Stimulated activated CD4-positive, alpha-beta T cell treated with anti-CD3 and anti-CD28 coated beads, Interleukin-1b, Interleukin-23, amount 100 ng/mL, for 1 hour (primary cell): ENCODE measurements around the gene DROSHA.
"Not testable (repeated sequence)": the region's sequence is repeated elsewhere in the genome, so short reads cannot be mapped to it uniquely, and the experiment has no call there.

Experiments
- DNase-seq, 2 donors: peaks; one replicate each; pipeline ENCODE4 v3.0.0-alpha.2; 2020; ENCODE audit warnings: low read depth in 2 of 2

Gene DROSHA

GRCh38 chr5:31531888-31532547 lies at the start of gene DROSHA, which contains the start of gene C5orf22:
TSS of gene DROSHA (minus strand) at chr5:31532093. CDS start at chr5:31529059, 3,034 bp downstream.
TSS of gene C5orf22 (plus strand) at chr5:31532301. CDS start at chr5:31532393, 92 bp downstream.
- peak; percentile 75 to 76 for DNase-seq

DNA sequence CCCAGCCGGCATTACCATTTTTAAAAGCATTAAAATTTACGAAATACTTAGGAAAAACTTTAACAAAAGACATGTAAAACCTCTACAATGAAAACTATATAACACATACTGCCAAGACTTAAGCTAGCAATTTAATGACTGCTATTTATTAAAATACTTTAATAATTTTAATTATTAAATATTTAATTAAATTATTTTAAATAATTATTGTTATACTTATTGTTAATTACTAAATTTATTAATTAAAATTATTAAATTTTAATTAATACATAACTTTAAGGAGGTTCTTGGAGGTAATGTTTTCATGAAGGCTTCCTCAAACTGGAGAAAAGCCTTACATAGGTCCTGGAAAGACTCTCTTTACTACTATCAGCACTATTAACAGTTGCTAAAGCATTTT lies 47.7 kb upstream of the DROSHA start:
- DNase-seq = no peak

DNA sequence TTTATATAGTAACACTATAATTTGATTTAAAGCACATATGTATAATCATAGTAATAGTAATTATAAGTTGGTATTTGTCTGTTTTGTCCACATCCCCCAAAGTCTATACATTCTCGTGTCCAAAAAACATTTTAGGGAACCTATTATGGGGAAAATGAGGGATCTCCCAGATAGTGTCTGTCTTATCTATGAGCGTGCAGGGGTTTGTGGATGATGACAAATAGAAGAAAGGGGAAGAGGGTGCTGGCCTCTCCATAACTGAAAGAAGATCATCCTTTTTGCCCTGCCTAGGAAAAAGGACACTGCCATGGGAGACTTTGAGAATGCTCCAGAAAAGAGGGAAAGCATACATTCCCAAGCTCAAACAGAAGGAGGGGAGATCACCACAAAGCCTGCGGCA lies 45.5 kb upstream of the DROSHA start:
- no peak for DNase-seq

- DNase-seq = no peak
Measured at GRCh38 chr5:31574772-31575171, 42.9 kb upstream of the DROSHA start.

DNA sequence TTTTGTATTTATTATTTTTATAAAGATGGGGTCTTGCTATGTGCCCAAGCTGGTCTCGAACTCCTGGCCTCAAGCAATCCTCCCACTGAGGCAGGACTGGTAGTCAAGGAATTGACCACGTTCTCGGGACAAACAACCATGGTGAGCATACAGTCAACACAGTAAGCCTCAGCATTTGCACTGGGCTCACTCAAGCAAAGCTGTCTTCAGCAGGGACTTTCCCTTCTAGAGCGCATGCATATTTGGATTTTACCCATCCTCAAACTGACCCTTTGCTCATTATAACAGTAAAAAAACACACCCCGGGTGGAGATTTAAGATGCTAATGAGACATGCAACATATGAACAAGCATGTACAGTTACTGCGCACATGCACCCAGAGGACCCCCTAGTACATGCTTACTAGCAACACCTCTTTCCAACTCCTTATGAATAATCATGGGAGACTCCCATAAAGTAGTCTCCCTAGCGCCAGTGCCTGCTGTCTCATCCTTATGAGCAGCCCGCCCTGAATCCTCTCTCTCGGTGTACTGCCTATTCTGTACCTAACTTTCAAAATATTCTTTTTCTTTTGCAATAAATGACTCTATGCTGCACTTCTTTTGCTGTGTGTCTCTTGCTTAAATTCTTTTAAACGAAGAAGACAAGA lies 41.7 kb upstream of the DROSHA start:
- no peak for DNase-seq

- no peak for DNase-seq
Measured at GRCh38 chr5:31569068-31569467, 37.2 kb upstream of the DROSHA start.

DNA sequence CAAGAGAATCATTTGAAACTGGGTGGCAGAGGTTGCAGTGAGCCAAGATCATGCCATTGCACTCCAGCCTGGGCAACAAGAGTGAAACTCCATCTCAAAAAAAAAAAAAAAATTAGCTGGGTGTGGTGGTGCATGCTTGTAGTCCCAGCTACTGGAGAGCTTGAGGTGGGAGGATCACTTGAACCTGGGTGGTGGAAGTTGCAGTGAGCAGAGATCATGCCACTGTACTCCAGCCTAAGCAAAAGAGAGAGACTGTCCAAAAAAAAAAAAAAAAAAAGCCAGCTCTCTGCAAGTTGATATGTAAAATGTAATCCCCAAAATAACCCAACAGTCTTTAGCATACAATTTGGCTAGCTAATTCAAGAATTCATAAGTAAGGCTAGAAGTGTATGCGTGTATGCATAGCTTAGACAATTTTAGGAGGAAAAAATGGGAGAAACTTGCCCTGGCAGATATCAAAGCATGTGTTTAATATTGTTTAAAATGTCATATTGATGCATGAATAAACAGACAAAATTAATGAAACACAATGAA lies 36.5 kb upstream of the DROSHA start:
- DNase-seq = no peak

- not testable (repeated sequence) for DNase-seq
Measured at GRCh38 chr5:31566362-31566761, 34.5 kb upstream of the DROSHA start.

- DNase-seq = no peak
Measured at GRCh38 chr5:31563216-31563615, 31.3 kb upstream of the DROSHA start.

- no peak for DNase-seq
Measured at GRCh38 chr5:31561946-31562345, 30.1 kb upstream of the DROSHA start.

- DNase-seq = no peak
Measured at GRCh38 chr5:31559942-31560341, 28.0 kb upstream of the DROSHA start.

DNA sequence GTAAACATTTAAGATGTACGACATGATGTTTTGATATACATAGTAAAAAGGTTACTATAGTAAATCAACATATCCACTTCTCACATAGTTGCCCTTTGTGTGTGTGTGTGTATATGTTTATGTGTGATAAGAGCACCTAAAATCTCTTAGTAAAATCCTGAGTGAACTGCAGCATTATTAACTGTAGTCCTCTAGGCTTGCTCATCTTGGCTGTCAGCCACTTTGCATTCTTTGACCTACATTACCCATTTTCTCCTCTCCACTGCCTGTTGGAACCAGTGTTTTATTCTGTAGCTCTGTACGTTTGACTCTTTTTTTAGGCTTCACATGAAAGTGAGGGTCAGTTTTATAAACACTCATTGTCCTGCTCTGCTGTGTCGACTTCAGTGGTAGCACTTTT lies 24.6 kb upstream of the DROSHA start:
- DNase-seq = no peak

DNA sequence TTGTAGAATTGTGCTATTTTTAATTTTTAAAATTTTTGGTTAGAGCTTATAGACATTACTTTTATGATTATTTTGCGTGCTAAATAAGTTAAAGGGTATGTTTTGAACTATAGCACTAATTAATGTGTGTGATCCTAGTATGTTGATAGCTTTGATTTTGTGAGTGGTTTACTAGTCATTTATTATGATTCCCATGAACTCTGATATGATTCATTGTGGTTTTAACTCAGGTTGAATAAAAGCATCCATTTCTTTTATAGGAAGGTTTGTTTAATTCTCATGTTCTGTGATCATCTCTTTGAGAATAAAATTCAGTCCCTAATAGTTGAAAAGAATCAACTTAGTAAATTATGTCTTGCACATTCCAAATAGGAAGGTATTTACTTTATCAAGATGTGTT lies 22.7 kb upstream of the DROSHA start:
- DNase-seq = no peak

DNA sequence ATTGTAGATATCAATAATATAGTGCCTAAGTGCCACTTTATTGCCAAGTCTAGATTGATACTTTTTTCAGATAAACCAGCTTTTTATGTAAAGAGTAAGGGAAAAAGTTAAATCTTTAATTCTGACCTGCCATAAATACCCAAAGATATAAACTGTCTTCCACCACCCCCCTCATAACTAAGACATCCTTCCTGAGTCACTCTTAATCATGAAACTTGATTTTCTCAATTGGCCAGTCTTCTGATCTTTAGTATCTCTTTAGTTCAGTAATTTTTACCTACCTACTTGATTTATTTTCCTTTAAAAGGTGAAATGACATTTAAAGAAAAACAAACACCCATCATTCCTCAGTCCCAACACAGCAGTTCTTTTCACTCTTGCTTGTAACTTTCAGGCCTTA lies 22.0 kb upstream of the DROSHA start:
- no peak for DNase-seq

DNA sequence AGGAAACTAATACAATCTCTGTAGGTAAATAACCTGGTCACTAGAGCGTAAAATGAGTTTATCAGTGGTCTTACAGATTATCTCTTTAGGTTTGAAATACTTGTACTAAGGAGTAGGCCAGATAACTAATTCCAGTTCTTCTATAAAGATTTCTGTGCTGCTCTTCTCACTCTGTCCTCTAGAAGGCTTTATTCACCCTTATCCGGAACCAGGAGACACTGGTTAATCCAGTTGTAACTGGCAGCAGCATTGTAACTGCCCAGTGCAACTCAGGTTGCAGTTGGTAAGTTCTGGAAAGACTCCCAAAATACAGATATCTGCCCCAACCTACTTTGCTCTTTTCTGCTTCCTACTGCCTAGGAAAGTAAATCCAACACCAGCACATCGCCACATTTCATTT lies 20.0 kb upstream of the DROSHA start:
- DNase-seq = no peak

- not testable (repeated sequence) for DNase-seq
Measured at GRCh38 chr5:31549114-31549513, 17.2 kb upstream of the DROSHA start.

DNA sequence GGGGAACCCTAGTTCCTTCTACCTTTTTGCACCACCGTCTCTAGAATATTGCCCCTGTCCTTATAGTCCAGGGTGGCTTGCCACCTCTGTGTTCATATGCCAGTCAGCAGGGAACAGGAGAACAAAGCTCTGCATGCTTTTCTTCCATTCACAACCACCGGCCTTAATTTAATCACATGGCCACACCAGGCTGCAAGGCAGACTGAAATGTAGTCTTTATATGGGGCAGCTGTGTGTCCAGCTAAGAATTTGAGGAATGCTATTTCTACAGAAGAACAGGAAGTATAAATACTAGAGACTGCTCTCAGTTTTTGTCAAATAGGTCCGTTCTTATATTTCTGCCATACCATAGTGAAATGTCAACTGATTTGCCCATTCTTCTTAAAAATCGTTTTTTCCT lies 6.0 kb upstream of the DROSHA start:
- no peak for DNase-seq

GRCh38 chr5:31537349-31537748 lies 5.5 kb upstream of the DROSHA start:
- no peak for DNase-seq

GRCh38 chr5:31536873-31537272 lies 5.0 kb upstream of the DROSHA start:
- no peak for DNase-seq

- DNase-seq = no peak
Measured at GRCh38 chr5:31534527-31535046, 2.7 kb upstream of the DROSHA start.

DNA sequence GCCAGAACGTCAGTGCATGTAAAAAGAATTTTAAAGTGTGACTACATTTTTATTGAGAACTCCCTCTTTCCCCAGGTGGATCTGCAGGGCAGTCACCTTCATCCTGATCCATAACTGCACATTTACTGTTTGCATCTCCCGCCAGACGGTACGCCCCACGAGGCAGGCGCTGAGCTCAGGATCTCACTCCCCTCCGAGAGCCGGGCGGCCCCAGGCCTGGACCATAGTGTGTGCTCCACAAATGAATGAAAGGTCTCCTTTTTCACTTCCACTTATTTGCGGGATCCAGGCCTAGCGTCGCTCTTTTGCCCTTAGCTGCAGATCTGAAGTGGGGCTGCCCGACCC lies 378 bp downstream of the DROSHA start:
- DNase-seq = no peak

DNA sequence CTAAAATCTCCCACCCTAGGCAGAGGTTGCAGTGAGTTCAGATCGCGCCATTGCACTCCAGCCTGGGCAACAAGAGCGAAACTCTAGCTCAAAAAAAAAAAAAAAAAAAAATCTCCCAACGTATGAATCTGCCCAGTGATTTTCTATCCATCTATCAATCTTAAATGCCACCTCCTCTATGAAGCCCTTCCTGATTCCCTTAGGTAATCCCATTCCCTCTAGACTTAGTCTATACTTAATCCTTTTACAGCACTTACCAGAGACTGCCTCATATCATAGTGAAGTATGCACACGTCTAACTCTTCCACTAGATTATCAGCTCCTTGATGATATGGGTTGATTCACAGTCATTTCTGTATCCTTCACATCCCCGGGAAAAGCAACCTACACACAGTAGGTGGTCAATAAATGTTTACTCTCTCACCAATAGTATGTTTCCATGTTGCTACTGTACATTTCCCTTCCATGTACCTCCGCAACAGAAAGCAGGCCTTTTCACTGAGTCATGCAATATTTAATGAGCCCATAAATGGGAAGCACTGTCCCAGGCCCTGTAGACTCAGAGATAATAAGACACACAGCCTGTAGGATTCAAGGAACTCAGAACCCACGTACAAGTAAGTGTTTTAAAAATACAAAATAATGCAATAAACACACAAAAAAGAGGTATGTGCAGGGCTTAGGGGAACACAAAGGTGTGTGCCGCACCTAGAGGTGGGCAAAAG lies 1.2 kb downstream of the DROSHA start:
- no peak for DNase-seq

GRCh38 chr5:31523041-31523440 lies 8.9 kb downstream of the DROSHA start:
- DNase-seq = no peak
